ENCODE measurements around the gene PPP1R14C.

- TF ChIP-seq CTCF (optimal IDR thresholded peaks at IDR 0.05 in 1 of 3, IDR thresholded peaks at IDR 0.05 in 1 of 3, conservative IDR thresholded peaks at IDR 0.05 in 1 of 3; ENCODE audit: extremely low read depth in 1 of 3, insufficient read depth in 2 of 3, low read length in 3 of 3): no peak
- TF ChIP-seq EZH2 (IDR thresholded peaks at IDR 0.05; ENCODE audit: low read length): no peak
Measured at GRCh38 chr6:150279533-150279932, 136.7 kb downstream of the PPP1R14C start.

Measured in keratinocyte (primary cell).